ENCODE measurements around the gene CNST.

DNA sequence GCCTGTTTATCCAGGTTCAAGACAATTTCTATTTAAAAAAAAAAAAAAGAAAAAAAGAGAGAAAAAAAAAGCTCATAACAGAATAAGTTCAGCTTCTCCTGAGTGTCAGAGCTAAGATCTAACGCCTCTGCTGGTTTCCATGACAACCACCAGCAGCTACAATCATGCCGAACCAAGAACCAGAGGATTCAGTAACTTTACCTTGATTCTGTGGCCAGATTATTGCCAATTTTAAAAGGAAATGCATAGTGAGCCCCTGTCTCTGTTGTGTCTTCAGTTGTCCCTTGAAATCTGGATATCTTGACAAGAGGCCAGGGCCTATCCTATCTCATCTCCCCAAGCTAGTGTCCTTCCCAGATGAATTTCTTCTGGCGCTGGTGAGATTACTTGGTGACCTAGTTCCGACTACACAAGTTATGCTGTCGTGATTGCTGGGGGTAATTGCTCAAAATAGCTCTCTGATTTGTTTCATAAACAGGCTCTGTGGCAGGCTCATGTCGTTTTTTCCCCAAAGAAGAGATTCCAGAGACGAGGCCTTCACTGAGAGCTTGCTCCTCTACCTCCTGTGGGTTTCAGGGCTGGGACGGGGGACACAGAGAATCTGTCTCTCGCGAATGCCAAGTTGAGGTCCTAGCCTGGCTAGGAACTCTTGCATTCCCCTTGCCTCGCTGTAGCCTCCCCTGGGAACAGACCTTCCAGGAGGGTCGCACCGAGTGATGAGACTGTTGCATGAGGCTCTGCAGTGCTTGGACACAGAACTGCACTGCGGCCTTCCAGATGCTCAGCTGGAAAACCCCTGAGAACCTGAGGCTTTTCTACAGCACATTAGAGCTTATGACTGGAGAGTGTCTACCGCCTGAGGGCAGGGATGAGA is 125.6 kb downstream of the CNST start:
- TF ChIP-seq, protein P1, sequence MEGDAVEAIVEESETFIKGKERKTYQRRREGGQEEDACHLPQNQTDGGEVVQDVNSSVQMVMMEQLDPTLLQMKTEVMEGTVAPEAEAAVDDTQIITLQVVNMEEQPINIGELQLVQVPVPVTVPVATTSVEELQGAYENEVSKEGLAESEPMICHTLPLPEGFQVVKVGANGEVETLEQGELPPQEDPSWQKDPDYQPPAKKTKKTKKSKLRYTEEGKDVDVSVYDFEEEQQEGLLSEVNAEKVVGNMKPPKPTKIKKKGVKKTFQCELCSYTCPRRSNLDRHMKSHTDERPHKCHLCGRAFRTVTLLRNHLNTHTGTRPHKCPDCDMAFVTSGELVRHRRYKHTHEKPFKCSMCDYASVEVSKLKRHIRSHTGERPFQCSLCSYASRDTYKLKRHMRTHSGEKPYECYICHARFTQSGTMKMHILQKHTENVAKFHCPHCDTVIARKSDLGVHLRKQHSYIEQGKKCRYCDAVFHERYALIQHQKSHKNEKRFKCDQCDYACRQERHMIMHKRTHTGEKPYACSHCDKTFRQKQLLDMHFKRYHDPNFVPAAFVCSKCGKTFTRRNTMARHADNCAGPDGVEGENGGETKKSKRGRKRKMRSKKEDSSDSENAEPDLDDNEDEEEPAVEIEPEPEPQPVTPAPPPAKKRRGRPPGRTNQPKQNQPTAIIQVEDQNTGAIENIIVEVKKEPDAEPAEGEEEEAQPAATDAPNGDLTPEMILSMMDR (conservative IDR thresholded peaks at IDR 0.05; ENCODE audit: low read length), result no peak
- no peak for TF ChIP-seq EZH2phosphoT487 (IDR thresholded peaks at IDR 0.05; ENCODE audit: borderline replicate concordance)

All from Loucy (cell line).